HepG2 (cell line): ENCODE results near the gene PLD6. TPM values are rescaled to one million over a fixed set of nuclear protein-coding genes. Genes with fewer than 3 reads are reported as not detected.

Experiments
- ATAC-seq: fragments of 200-7000 bp; cut with Tn5 transposase; 3 replicates; pipeline ENCODE4 v1.9.1; 2020; ENCODE audit warnings: mild to moderate bottlenecking, moderate library complexity
- BruUV-seq: library from RNA; stranded (reverse); fragments of 400-500 nt; replicated peaks from 2 replicates; lab custom pipeline; 2021; lab: Mats Ljungman, UMichigan
- CTCF ChIA-PET: fragments of 300-600 bp; formaldehyde crosslinking; extraction: SDS; loops from one replicate; lab custom pipeline; 2021; ENCODE audit warnings: low total read pairs, inconsistent platforms, low intra/inter-chr PET ratio; lab: Yijun Ruan, JAX
- POLR2A ChIA-PET: fragments of 350-600 bp; sonication (Branson Sonifier 250); formaldehyde crosslinking; loops from one replicate; lab custom pipeline; 2020; ENCODE audit warnings: antibody characterized with exemption, inconsistent platforms; lab: Yijun Ruan, JAX
- DNase-seq: peaks from one replicate; pipeline ENCODE4 v3.0.0-alpha.2; 2015; ENCODE audit warnings: low spot score
- FAIRE-seq: peaks from 3 replicates; lab custom pipeline; 2011; peaks lifted over from hg19 to GRCh38; lab: Jason Lieb, UNC
- H2AFZ ChIP-seq: one replicate; pipeline ENCODE4 v1.6.1; 2011; ENCODE audit warnings: low read length, inconsistent platforms
- H3K27ac ChIP-seq: fragments of 300-600 bp; 3 replicates; pipeline ENCODE4 v1.8.0; 2011; ENCODE audit warnings: mixed run types, mild to moderate bottlenecking, mixed read lengths, low read length, inconsistent platforms; ENCODE audit not compliant: insufficient read depth; ENCODE audit errors: extremely low read length
- H3K27me3 ChIP-seq, 2 experiments: fragments of 200-600 bp in 1 of 2; 2 replicates in 1 of 2; 3 replicates in 1 of 2; pipeline versions ENCODE4 v1.6.0 to v1.8.0; 2011; ENCODE audit warnings: low read length in 2 of 2, mild to moderate bottlenecking in 2 of 2, moderate library complexity in 2 of 2, inconsistent platforms in 1 of 2; ENCODE audit not compliant: insufficient read depth in 2 of 2, control insufficient read depth in 1 of 2
- H3K36me3 ChIP-seq, 2 experiments: fragments of 200-600 bp in 1 of 2; replicated peaks in 1 of 2; 2 replicates in 1 of 2; 3 replicates in 1 of 2; pipeline versions ENCODE4 v1.5.1 to v1.8.0; 2011; ENCODE audit warnings: low read length in 2 of 2, inconsistent platforms in 1 of 2; ENCODE audit not compliant: insufficient read depth in 2 of 2, control insufficient read depth in 1 of 2
- H3K4me1 ChIP-seq: 2 replicates; pipeline ENCODE4 v1.5.1; 2012; ENCODE audit warnings: low read length, inconsistent platforms; ENCODE audit not compliant: insufficient read depth
- H3K4me2 ChIP-seq: 2 replicates; pipeline ENCODE4 v1.6.0; 2011; ENCODE audit warnings: low read depth, low read length, inconsistent platforms
- H3K4me3 ChIP-seq, 3 experiments: fragments of 200-600 bp in 1 of 3; sonication (generic), shearing (Covaris generic) in 1 of 3; replicated peaks in 1 of 3; 2 replicates each; pipeline ENCODE4 v1.5.1; 2011 to 2016; ENCODE audit warnings: low read length in 3 of 3, inconsistent platforms in 2 of 3, low read depth in 2 of 3, mild to moderate bottlenecking in 2 of 3, control low read depth in 1 of 3, mixed read lengths in 1 of 3; ENCODE audit not compliant: insufficient read depth in 1 of 3
- H3K79me2 ChIP-seq: one replicate; pipeline ENCODE4 v1.6.1; 2011; ENCODE audit warnings: low read length, inconsistent platforms; ENCODE audit not compliant: insufficient read depth
- H3K9ac ChIP-seq: 2 replicates; pipeline ENCODE4 v1.6.0; 2011; ENCODE audit warnings: mild to moderate bottlenecking, low read depth, low read length, inconsistent platforms; ENCODE audit not compliant: insufficient read depth
- H3K9me3 ChIP-seq: 2 replicates; pipeline ENCODE4 v1.5.1; 2012; ENCODE audit warnings: mild to moderate bottlenecking, low read length
- H4K20me1 ChIP-seq: 2 replicates; pipeline ENCODE4 v1.6.0; 2011; ENCODE audit warnings: inconsistent platforms, mild to moderate bottlenecking, low read length, moderate library complexity; ENCODE audit not compliant: insufficient read depth
- ATF5 ChIP-seq: sonication (generic); formaldehyde crosslinking; IDR thresholded peaks from 2 replicates; pipeline ENCODE4 v1.4.0; 2020; ENCODE audit warnings: mild to moderate bottlenecking, low read depth, missing genetic modification reagents
- CHD2 ChIP-seq: IDR thresholded peaks from 2 replicates; pipeline ENCODE4 v1.6.1; 2011; ENCODE audit warnings: low read depth, low read length, improper control_type of control experiment
- HNF4G ChIP-seq, 2 experiments: sonication (generic) in 1 of 2; formaldehyde crosslinking in 1 of 2; IDR thresholded peaks; 2 replicates each; pipeline versions ENCODE4 v1.4.0 to v1.6.1; 2011 to 2020; ENCODE audit warnings: borderline replicate concordance in 2 of 2, low read depth in 2 of 2, mild to moderate bottlenecking in 2 of 2, low read length in 1 of 2, missing genetic modification reagents in 1 of 2, moderate library complexity in 1 of 2
- RERE ChIP-seq: IDR thresholded peaks from 2 replicates; pipeline ENCODE4 v1.6.1; 2016; ENCODE audit warnings: low read depth, missing genetic modification reagents, missing compliant biosample characterization
- TCF7L2 ChIP-seq: IDR thresholded peaks from 2 replicates; pipeline ENCODE4 v1.6.1; 2011; ENCODE audit warnings: mild to moderate bottlenecking, low read depth, low read length, moderate library complexity
- ZFP1 ChIP-seq: IDR thresholded peaks from 2 replicates; pipeline ENCODE4 v1.6.1; 2016
- ZNF550 ChIP-seq: sonication (generic); formaldehyde crosslinking; IDR thresholded peaks from 2 replicates; pipeline ENCODE4 v1.4.0; 2020; ENCODE audit warnings: mild to moderate bottlenecking, missing genetic modification reagents, borderline replicate concordance
- ZNF713 ChIP-seq: sonication (generic); formaldehyde crosslinking; IDR thresholded peaks from 2 replicates; pipeline ENCODE4 v1.4.0; 2020; ENCODE audit warnings: mild to moderate bottlenecking, missing genetic modification reagents
- WGBS: methylation state at CpG from one replicate; pipeline ENCODE4 v1.1.6; 2017; ENCODE audit warnings: low lambda C conversion rate; 5-methylcytosine and 5-hydroxymethylcytosine counted together
- in situ Hi-C: cut with HindIII; loops from 2 replicates; pipeline ENCODE4 v1.10.0; 2017; ENCODE audit warnings: low pct_unique_long_range_greater_than_20kb; ENCODE audit not compliant: extremely low pct_ligation_motif_present
- intact Hi-C: fragments of 100-400 bp; cut with micrococcal nuclease; formaldehyde crosslinking; loops from one replicate; pipeline ENCODE4 v1.10.0; 2022; ENCODE audit not compliant: unreplicated experiment
- polyA plus RNA-seq, 8 experiments: library from polyadenylated mRNA; depleted of rRNA in 3 of 8; stranded (reverse) in 7 of 8; unstranded in 1 of 8; fragments of >200 nt; fragmentation: Illumina TruSeq in 4 of 8; extraction: Trizol in 4 of 8; gene quantifications; 2 replicates each; pipeline versions ENCODE4 v1.2.1 to v1.2.3, GENCODE V29; 2011 to 2016; ENCODE audit warnings: low read depth in 4 of 8, missing spikeins in 1 of 8, mixed read lengths in 1 of 8; ENCODE audit not compliant: insufficient read depth in 1 of 8
- total RNA-seq, 5 experiments: library from RNA; depleted of rRNA; stranded (reverse); fragments of >200 nt; fragmentation: Illumina TruSeq; extraction: Trizol; gene quantifications; 2 replicates each; pipeline ENCODE4 v1.2.3, GENCODE V29; 2016; ENCODE audit warnings: low read depth in 1 of 5
- TF ChIP-seq, protein P1 (sequence below): fragments of 450-650 bp; IDR thresholded peaks from 2 replicates; pipeline ENCODE4 v1.6.1; 2017; ENCODE audit warnings: mild to moderate bottlenecking

Gene PLD6
- total and polyA plus RNA-seq, 2 of the 13 experiments (the other 11 are each of a cell fraction or from before 2014, with no cell fraction given) = 5.2 to 11.4 TPM

GRCh38 chr17:17254036-17254435, 47.9 kb upstream of the PLD6 start (continued):
- no peak for TF ChIP-seq RERE (CRISPR knock-in tag)

DNA sequence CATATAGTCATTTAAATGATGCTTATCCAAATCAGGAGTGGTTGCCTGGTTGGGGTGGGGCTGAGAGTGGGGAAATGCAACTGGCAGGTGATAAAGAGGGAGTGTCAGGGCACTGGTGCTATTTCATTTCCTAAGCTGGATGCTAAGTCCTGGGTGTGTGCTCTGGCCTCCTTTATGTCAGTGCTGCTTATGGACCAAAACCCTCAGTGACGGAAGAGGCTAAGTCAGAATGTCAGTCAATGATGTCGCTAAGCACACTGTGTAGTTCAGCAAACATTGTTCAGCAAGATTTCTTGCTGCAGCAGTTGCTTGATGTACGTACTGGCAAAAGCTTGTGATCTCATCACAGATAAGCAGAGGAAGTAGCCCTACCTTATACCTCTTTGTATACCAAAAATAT, 47.3 kb upstream of the PLD6 start:
- Histone ChIP-seq H3K9me3 (no peaks in the 10 kb centered on the region), H3K4me3 (no peak overlapping the region), H3K27me3 (no peaks in the 10 kb centered on the region), H3K9ac (no peak overlapping the region), H3K79me2 (no peaks in the 10 kb centered on the region), H3K36me3 (peaks cover 10 to 39% of the 10 kb centered on the region in 2 experiments; a peak in 4 of 5 replicates), H3K27ac (no peak overlapping the region), H2AFZ (no peak overlapping the region), H3K4me1 (no peaks in the 10 kb centered on the region), H4K20me1 (no peaks in the 10 kb centered on the region), H3K4me2 (no peak overlapping the region)
- 93% methylated on average over 3 of the region's 3 CpGs for WGBS
- no peak for DNase-seq
- ATAC-seq = no peak
- TF ChIP-seq CHD2 (no peak), ZNF550 (no peak), TCF7L2 (no peak), ATF5 (CRISPR knock-in tag) (no peak), ZNF713 (CRISPR knock-in tag) (no peak), ZFP1 (CRISPR knock-in tag) (no peak), HNF4G (IDR thresholded peaks at IDR 0.05; ENCODE audit: borderline replicate concordance, low read depth, low read length) (no peak), HNF4G (CRISPR knock-in tag; IDR thresholded peaks at IDR 0.05; ENCODE audit: borderline replicate concordance, low read depth) (no peak)
- TF ChIP-seq, protein P1, sequence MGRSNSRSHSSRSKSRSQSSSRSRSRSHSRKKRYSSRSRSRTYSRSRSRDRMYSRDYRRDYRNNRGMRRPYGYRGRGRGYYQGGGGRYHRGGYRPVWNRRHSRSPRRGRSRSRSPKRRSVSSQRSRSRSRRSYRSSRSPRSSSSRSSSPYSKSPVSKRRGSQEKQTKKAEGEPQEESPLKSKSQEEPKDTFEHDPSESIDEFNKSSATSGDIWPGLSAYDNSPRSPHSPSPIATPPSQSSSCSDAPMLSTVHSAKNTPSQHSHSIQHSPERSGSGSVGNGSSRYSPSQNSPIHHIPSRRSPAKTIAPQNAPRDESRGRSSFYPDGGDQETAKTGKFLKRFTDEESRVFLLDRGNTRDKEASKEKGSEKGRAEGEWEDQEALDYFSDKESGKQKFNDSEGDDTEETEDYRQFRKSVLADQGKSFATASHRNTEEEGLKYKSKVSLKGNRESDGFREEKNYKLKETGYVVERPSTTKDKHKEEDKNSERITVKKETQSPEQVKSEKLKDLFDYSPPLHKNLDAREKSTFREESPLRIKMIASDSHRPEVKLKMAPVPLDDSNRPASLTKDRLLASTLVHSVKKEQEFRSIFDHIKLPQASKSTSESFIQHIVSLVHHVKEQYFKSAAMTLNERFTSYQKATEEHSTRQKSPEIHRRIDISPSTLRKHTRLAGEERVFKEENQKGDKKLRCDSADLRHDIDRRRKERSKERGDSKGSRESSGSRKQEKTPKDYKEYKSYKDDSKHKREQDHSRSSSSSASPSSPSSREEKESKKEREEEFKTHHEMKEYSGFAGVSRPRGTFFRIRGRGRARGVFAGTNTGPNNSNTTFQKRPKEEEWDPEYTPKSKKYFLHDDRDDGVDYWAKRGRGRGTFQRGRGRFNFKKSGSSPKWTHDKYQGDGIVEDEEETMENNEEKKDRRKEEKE = no peak
- intact Hi-C loops = no loop called here
- FAIRE-seq = no peak
- ChIA-PET CTCF (no interaction called here), POLR2A (interaction anchor here (1.0 kb wide), 1 partner anchor 16 kb away, joined by 3 read pairs; the partner anchor contains the start of gene FLCN)
- BruUV-seq = no TSS peak
- in situ Hi-C loops = no loop called here
